Kidney epithelial cell (primary cell): ENCODE measurements around the gene MZB1. TPM values are rescaled to one million over a fixed set of nuclear protein-coding genes. Genes with fewer than 3 reads are reported as not detected.

Experiments used
- DNase-seq: peaks from one replicate; pipeline ENCODE4 v3.0.0-alpha.2; 2010; ENCODE audit warnings: low read depth
- H3K27me3 ChIP-seq: 2 replicates; pipeline ENCODE4 v1.6.0; 2011; ENCODE audit warnings: low read length; ENCODE audit not compliant: control insufficient read depth, insufficient read depth
- H3K36me3 ChIP-seq: 2 replicates; pipeline ENCODE4 v1.5.1; 2011; ENCODE audit warnings: low read length; ENCODE audit not compliant: control insufficient read depth, insufficient read depth
- H3K4me3 ChIP-seq: 2 replicates; pipeline ENCODE4 v1.5.1; 2011; ENCODE audit warnings: low read depth, mild to moderate bottlenecking, control low read depth, low read length
- total RNA-seq: library from RNA; depleted of rRNA; stranded (reverse); fragments of >200 nt; gene quantifications from 2 replicates; pipeline ENCODE4 v1.2.3, GENCODE V29; 2015
- TF ChIP-seq, protein P1 (sequence below): IDR thresholded peaks from 2 replicates; pipeline ENCODE4 v1.5.1; 2011; ENCODE audit warnings: mild to moderate bottlenecking, moderate library complexity, low read length, control low read depth, inconsistent platforms; ENCODE audit not compliant: insufficient read depth, poor library complexity, severe bottlenecking

Gene MZB1
- total RNA-seq, 1 donor from 2014 or later, result not detected

DNA sequence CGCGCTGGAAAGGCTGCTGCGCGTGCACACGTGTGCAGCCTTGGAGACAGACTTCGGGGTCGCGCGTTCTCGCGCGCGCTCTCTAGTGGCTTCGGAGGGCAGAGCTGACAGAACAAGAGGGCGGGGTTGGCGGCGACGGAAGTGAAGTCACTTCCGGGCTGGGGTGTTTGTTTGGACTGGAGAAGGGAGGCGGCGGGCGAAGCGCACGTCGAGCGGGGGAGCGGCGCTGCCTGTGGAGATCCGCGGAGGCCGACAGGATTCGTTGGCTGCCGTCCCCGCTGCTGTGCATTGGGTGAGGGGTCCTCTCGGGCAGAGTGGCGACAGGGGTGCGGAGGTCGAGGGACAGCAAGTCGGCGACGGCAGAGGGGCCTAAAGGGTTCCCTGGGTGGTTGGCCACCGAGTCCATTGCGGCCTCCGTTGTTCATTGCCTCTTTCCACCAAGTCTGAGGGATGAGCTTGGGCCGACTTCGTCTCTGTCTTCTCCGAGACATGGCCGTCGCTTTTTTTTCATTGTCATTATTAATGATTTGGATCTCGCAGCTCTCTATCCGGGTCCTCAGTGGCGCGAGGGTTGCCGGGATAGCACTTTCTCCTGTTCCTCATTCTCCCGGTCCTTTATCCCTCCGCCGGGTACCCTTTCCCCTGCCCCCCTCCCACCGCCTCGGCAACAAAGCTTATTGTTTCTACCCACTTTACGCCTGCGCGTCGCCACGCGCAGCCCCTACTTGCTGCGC lies 47.9 kb downstream of the MZB1 start, which contains the start of gene PAIP2:
Gene PAIP2, plus strand, starts transcription at position 166 of the 734 bp plus-strand sequence. CDS start 21,931 bp downstream, outside the sequence.
- H3K4me3 ChIP-seq, result peak within 1 kb of the TSS; percentile 85
- TF ChIP-seq, protein P1, sequence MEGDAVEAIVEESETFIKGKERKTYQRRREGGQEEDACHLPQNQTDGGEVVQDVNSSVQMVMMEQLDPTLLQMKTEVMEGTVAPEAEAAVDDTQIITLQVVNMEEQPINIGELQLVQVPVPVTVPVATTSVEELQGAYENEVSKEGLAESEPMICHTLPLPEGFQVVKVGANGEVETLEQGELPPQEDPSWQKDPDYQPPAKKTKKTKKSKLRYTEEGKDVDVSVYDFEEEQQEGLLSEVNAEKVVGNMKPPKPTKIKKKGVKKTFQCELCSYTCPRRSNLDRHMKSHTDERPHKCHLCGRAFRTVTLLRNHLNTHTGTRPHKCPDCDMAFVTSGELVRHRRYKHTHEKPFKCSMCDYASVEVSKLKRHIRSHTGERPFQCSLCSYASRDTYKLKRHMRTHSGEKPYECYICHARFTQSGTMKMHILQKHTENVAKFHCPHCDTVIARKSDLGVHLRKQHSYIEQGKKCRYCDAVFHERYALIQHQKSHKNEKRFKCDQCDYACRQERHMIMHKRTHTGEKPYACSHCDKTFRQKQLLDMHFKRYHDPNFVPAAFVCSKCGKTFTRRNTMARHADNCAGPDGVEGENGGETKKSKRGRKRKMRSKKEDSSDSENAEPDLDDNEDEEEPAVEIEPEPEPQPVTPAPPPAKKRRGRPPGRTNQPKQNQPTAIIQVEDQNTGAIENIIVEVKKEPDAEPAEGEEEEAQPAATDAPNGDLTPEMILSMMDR, result peak; percentile 79
- peak; percentile 88 for DNase-seq
- no peaks in the 10 kb centered on the region for H3K36me3 ChIP-seq
- no peaks in the 10 kb centered on the region for H3K27me3 ChIP-seq

DNA sequence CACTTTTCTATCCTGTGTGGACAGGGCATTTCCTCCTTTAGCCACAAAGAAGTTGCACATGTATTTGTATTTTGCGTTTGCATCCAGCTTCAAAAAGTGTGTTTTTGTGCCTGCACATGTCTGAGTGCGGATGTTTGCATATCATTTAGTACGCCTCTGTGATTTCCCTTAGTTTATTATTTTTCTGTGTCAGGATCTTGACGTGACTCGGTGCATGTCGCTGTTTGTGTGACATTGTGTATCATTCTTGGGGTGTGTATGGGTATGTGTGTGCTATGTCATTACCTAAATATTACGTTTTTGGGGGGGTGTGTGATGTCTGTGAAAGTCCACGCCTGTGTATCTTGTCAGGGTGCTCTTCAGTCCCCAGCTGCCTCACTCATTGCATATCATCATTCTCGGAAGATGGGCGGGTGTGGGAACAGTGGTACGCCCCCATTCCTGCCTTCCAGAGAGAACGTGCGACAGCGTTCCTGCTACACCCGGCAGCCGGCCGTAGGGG lies 48.5 kb downstream of the MZB1 start:
- no peaks in the 10 kb centered on the region for H3K36me3 ChIP-seq

DNA sequence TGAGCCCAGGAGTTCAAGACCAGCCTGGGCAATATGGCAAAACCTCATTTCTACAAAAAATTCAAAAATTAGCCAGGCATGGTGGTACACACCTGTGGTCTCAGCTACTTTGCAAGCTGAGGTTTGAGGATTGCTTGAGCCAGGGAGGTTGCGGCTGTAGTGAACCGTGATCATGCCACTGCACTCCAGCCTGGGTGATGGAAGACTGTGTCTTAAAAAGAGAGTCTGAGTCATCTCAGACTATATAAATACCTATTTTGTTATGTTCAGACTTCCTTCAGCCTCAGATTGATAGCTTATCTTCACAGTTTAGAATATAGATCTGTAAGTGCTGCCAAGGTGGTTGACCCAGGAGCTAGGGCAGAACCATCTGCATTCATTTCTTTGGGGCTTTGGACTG lies 49.7 kb downstream of the MZB1 start:
- Histone ChIP-seq H3K27me3 (no peaks in the 10 kb centered on the region), H3K4me3 (no peak overlapping the region), H3K36me3 (no peaks in the 10 kb centered on the region)
- DNase-seq, result no peak
- TF ChIP-seq, protein P1, result no peak

More for the DNA sequence above, 48.5 kb downstream of the MZB1 start:
- no peak for DNase-seq
- no peaks in the 10 kb centered on the region for H3K27me3 ChIP-seq
- TF ChIP-seq, protein P1, result no peak
- H3K4me3 ChIP-seq, result peak overlapping the region; percentile 37

Other genes starting within 250 kb of the MZB1 start
- gene SIL1, start 191.5 kb downstream of the MZB1 start, total RNA-seq, result 27.3 and 29.9 TPM in 2 replicates
- gene MATR3, start 96.2 kb downstream of the MZB1 start, total RNA-seq, result 219 and 266 TPM in 2 replicates
- gene PAIP2, start 48.1 kb downstream of the MZB1 start, total RNA-seq, result 63.0 and 72.9 TPM in 2 replicates
- not detected in 2 replicates for gene SLC23A1, start 6.6 kb downstream of the MZB1 start, total RNA-seq
- 3.0 and 3.6 TPM in 2 replicates for gene PROB1, start 5.2 kb upstream of the MZB1 start, total RNA-seq
- 7.7 and 8.8 TPM in 2 replicates for gene SPATA24, start 14.2 kb upstream of the MZB1 start, total RNA-seq
- gene DNAJC18, start 49.6 kb upstream of the MZB1 start, total RNA-seq, result 8.1 and 14.2 TPM in 2 replicates
- not detected in 2 replicates for gene ECSCR, start 72.8 kb upstream of the MZB1 start, total RNA-seq
- not detected in 2 replicates for gene SMIM33, start 81.1 kb upstream of the MZB1 start, total RNA-seq
- gene STING1, start 92.8 kb upstream of the MZB1 start, total RNA-seq, result 15.5 and 17.5 TPM in 2 replicates
- 120 and 127 TPM in 2 replicates for gene UBE2D2, start 171.4 kb upstream of the MZB1 start, total RNA-seq